Right lobe of liver (tissue), 6 donors: Measurements from ENCODE around the gene MYO7B. TPM values are rescaled to one million over a fixed set of nuclear protein-coding genes. Genes with fewer than 3 reads are reported as not detected.
A peak's percentile ranks its signal among the peaks of the same experiment; 100 is the strongest.

ENCODE experiments used
- ATAC-seq, 4 donors: fragments of 200-7000 bp; cut with Tn5 transposase; one replicate each; pipeline ENCODE4 v1.9.1; 2020; ENCODE audit warnings: mild to moderate bottlenecking in 4 of 4, moderate library complexity in 4 of 4
- DNase-seq, 3 donors: peaks; one replicate each; pipeline ENCODE4 v3.0.0-alpha.2; 2020
- H3K27ac ChIP-seq, 3 donors: fragments of 200-600 bp; one replicate each; pipeline ENCODE4 v1.8.0; 2022
- H3K27me3 ChIP-seq, 2 donors: fragments of 200-600 bp; one replicate each; pipeline ENCODE4 v1.8.0; 2022
- H3K36me3 ChIP-seq, 4 donors: fragments of 200-600 bp; sonication (generic) in 1 of 4; one replicate each; pipeline versions ENCODE4 v1.5.1 to v1.8.0; 2017 to 2022; ENCODE audit warnings: control low read depth in 1 of 4
- H3K4me1 ChIP-seq, 4 donors: fragments of 200-600 bp; sonication (generic) in 1 of 4; one replicate each; pipeline versions ENCODE4 v1.5.1 to v1.8.0; 2017 to 2022; ENCODE audit warnings: control low read depth in 1 of 4
- H3K4me3 ChIP-seq, 3 donors: fragments of 200-600 bp; one replicate each; pipeline ENCODE4 v1.8.0; 2022
- H3K9me3 ChIP-seq, 4 donors: fragments of 200-600 bp; sonication (generic) in 1 of 4; one replicate each; pipeline versions ENCODE4 v1.5.1 to v1.8.0; 2017 to 2022; ENCODE audit warnings: control low read depth in 1 of 4
- POLR2A ChIP-seq: fragments of 450-650 bp; IDR thresholded peaks from one replicate; pipeline ENCODE4 v1.6.1; 2017; ENCODE audit warnings: antibody characterized with exemption, mild to moderate bottlenecking
- WGBS: methylation state at CpG from one replicate; pipeline ENCODE4 v1.1.6; 2018; ENCODE audit warnings: low coverage, low lambda C conversion rate; ENCODE audit not compliant: insufficient coverage; ENCODE audit errors: missing lambda C conversion rate; 5-methylcytosine and 5-hydroxymethylcytosine counted together
- intact Hi-C, 2 donors: fragments of 100-400 bp; cut with DNase I; formaldehyde crosslinking; loops; one replicate each; pipeline versions ENCODE4 v1.11.2 to v1.14.1; 2022
- total RNA-seq, 6 experiments: library from RNA; depleted of rRNA in 2 of 6; stranded (reverse); fragments of >200 nt in 2 of 6; fragmentation: NEBNext Ultra II Directional in 3 of 6; extraction: Animal tissue kit (Norgen Biotek cat#: 25700) in 3 of 6; gene quantifications; one replicate each; pipeline versions ENCODE4 v1.1.0 to v1.2.4, GENCODE V29; 2016 to 2023
- TF ChIP-seq, protein P1 (sequence below), 4 donors: fragments of 200-600 bp in 3 of 4; fragments of 450-650 bp in 1 of 4; IDR thresholded peaks; one replicate each; pipeline versions ENCODE4 v1.5.1 to v1.8.0; 2016 to 2022; ENCODE audit warnings: antibody characterized with exemption in 4 of 4, mild to moderate bottlenecking in 2 of 4
- donor health status: DM: no; HTN: yes; CAD: no.
- donor health status: DM: no; HTN: no; CAD: no.
- donor health status: DM: no; HTN: no; CAD: no.
- donor health status: DM: no; HTN: yes; CAD: no.
- donor health status: DM: no; HTN: yes; CAD: no.

MYO7B gene
- total RNA-seq, 6 experiments from 2014 or later = 0.21 to 2.7 (median 0.37) TPM; not detected in 1

DNA sequence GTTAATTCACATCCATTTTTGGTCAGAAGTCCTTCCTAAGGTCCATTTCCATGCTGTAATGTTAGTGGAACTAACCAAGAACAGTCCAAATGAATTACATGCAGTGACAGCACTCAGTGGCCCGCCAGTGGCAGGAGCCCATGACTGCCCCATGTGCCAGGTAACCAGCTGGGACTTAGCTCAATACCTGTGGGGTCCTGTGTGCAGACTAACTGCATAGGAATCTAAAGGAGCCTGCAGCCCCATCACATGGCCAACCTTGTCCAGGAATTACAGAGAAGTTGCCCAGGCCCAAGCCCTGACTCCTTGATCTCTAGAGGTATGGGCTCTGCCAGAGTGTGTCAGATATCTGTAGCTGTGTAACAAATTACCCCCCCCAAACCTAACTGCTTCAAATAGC is 75.1 kb downstream of the MYO7B start:
- Histone ChIP-seq H3K9me3 (no peaks in the 10 kb centered on the region), H3K4me3 (no peak overlapping the region), H3K27me3 (no peaks in the 10 kb centered on the region), H3K27ac (no peak overlapping the region), H3K36me3 (no peaks in the 10 kb centered on the region), H3K4me1 (no peaks in the 10 kb centered on the region)
- WGBS = 71% methylated on average over 1 of the region's 1 CpG
- TF ChIP-seq POLR2A = no peak
- TF ChIP-seq, protein P1, sequence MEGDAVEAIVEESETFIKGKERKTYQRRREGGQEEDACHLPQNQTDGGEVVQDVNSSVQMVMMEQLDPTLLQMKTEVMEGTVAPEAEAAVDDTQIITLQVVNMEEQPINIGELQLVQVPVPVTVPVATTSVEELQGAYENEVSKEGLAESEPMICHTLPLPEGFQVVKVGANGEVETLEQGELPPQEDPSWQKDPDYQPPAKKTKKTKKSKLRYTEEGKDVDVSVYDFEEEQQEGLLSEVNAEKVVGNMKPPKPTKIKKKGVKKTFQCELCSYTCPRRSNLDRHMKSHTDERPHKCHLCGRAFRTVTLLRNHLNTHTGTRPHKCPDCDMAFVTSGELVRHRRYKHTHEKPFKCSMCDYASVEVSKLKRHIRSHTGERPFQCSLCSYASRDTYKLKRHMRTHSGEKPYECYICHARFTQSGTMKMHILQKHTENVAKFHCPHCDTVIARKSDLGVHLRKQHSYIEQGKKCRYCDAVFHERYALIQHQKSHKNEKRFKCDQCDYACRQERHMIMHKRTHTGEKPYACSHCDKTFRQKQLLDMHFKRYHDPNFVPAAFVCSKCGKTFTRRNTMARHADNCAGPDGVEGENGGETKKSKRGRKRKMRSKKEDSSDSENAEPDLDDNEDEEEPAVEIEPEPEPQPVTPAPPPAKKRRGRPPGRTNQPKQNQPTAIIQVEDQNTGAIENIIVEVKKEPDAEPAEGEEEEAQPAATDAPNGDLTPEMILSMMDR (IDR thresholded peaks at IDR 0.05) = no peak
- peak in 1 of 3 donors; percentile 7 for DNase-seq
- intact Hi-C loops = no loop called here
- ATAC-seq = no peak

DNA sequence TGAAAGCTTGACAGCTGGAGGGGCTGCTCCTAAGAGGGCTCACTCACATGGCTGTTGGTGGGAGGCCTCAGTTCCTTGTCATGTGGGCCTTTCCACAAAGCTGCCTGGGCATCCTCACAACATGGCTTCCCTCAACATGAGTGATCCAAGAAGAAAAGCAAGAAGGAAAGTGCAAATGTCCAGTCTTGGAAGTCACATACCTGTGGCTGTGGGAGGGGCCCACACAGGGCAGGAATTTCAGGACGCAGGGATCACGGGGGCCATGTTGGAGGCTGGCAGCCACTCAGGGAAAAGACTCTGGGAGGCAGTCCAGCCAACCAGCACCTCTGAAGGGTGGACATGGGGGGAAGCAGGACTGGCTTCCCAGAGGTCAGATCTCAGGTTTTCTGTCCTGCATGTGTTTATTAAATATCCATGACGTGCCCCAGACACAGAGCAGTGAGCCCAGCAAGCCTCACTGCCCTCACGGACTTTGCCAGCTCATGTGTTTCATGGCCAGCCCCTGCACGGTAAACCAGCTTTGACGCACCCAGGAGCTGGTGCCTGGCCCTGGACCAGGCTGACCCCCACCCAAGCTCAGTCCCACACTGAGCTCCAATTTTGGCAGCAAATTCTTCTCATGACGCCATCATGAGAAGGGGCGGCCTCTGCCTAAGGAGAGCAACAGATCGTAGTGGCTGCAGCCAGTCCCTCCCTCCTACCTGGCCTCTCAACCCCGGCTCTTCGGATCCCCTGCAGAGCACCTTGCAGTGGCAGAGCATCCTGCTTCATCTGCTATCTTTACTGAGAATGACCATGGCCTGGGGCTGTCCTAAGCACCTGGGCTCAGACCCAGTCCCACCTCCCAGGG is 75.8 kb downstream of the MYO7B start:
- H3K36me3 ChIP-seq = no peaks in the 10 kb centered on the region
- no peaks in the 10 kb centered on the region for H3K9me3 ChIP-seq
- ATAC-seq (no peak), DNase-seq (peak in 2 of 3 donors; percentile 9 to 26)
- 80% methylated on average over 1 of the region's 11 CpGs for WGBS
- TF ChIP-seq, protein P1 (IDR thresholded peaks at IDR 0.05) = no peak
- TF ChIP-seq POLR2A = no peak
- H3K4me3 ChIP-seq = no peak overlapping the region
- H3K27me3 ChIP-seq = no peaks in the 10 kb centered on the region
- intact Hi-C loops = no loop called here
- H3K27ac ChIP-seq = no peak overlapping the region
- no peaks in the 10 kb centered on the region for H3K4me1 ChIP-seq

DNA sequence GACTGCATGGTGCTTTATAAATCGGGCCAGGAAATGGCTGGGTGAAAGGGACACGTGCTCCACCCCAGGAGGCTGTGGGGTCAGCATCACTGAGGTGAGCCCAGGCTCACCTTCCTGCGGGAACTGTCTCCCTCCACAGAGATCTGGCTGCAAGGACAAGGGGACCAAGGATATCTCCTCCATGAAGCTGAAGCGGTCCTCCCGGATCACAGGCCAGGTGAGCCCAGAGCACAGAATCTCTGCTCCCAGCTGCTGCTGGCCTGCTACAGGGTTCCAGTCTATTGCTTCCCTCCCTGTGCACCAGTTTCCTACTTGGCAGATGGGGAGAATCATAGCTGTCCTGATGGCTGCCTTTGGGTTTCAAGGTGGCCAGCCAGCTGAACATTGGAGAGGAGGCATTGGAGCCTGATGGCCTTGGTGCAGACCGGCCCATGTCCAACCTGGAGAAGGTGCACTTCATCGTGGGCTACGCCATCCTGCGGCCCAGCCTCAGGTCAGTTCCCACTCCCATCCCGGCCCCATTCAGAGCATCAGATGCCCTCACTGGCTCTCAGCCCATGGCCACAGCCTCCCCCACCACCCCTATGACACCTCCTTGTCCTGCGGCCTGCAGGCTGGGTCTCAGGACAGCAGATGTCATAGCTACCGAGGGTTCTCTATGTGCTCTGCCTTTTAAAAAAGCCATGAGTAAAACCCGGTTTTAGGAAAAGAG is 76.8 kb downstream of the MYO7B start:
- DNase-seq (peak in 2 of 3 donors; percentile 4 to 30), ATAC-seq (no peak)
- WGBS = 78% methylated on average over 4 of the region's 13 CpGs
- intact Hi-C loops = no loop called here
- H3K27me3 ChIP-seq = no peaks in the 10 kb centered on the region
- H3K9me3 ChIP-seq = no peaks in the 10 kb centered on the region
- H3K4me1 ChIP-seq = no peaks in the 10 kb centered on the region
- no peaks in the 10 kb centered on the region for H3K36me3 ChIP-seq
- no peak overlapping the region for H3K4me3 ChIP-seq
- H3K27ac ChIP-seq = no peak overlapping the region
- TF ChIP-seq POLR2A = no peak
- TF ChIP-seq, protein P1 (IDR thresholded peaks at IDR 0.05) = no peak

DNA sequence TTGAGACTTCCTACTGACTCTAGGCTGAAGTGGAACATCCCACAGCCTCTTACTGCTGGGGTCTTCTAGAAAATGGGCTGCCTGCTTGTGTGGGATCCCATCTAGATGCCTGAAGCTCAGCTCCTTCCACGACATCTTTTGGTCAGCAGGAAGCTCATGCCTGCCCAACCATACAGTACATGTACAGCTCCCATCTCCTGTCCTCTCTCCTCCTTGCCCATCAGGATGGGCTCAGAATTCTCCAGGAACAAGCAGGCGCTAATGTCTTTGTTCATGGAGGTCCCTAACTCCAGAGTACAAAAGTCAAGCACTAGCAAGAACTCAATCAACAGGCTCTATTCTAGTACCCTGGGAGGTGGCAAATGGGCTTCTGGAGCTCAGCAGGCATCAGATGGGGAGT is 78.8 kb downstream of the MYO7B start:
- Histone ChIP-seq H3K27me3 (no peaks in the 10 kb centered on the region), H3K4me1 (no peaks in the 10 kb centered on the region), H3K9me3 (no peaks in the 10 kb centered on the region), H3K27ac (no peak overlapping the region), H3K36me3 (no peaks in the 10 kb centered on the region), H3K4me3 (no peak overlapping the region)
- WGBS = 100% methylated on average over 1 of the region's 2 CpGs
- intact Hi-C loops = no loop called here
- DNase-seq (no peak), ATAC-seq (no peak)
- TF ChIP-seq, protein P1 (IDR thresholded peaks at IDR 0.05) = no peak
- no peak for TF ChIP-seq POLR2A
